HUES6 (cell line): ENCODE data around the gene ASPM.

Experiments used
- H3K27ac ChIP-seq: 2 replicates; pipeline ENCODE4 v1.7.0; 2013; ENCODE audit warnings: low read depth, mild to moderate bottlenecking, low read length, inconsistent platforms
- H3K27me3 ChIP-seq: 2 replicates; pipeline ENCODE4 v1.6.1; 2013; ENCODE audit warnings: low read length; ENCODE audit not compliant: control insufficient read depth, insufficient read depth
- H3K36me3 ChIP-seq: 2 replicates; pipeline ENCODE4 v1.6.1; 2013; ENCODE audit warnings: low read length; ENCODE audit not compliant: control insufficient read depth, insufficient read depth
- H3K4me1 ChIP-seq: 2 replicates; pipeline ENCODE4 v1.6.1; 2013; ENCODE audit warnings: low read length; ENCODE audit not compliant: control insufficient read depth, insufficient read depth
- H3K4me3 ChIP-seq: 2 replicates; pipeline ENCODE4 v1.5.1; 2013; ENCODE audit warnings: low read depth, low read length
- H3K9ac ChIP-seq: one replicate; pipeline ENCODE4 v1.6.1; 2013; ENCODE audit warnings: mild to moderate bottlenecking, low read length
- H3K9me3 ChIP-seq: 2 replicates; pipeline ENCODE4 v1.6.1; 2013; ENCODE audit warnings: low read depth, low read length; ENCODE audit not compliant: control insufficient read depth, insufficient read depth

Gene ASPM

DNA sequence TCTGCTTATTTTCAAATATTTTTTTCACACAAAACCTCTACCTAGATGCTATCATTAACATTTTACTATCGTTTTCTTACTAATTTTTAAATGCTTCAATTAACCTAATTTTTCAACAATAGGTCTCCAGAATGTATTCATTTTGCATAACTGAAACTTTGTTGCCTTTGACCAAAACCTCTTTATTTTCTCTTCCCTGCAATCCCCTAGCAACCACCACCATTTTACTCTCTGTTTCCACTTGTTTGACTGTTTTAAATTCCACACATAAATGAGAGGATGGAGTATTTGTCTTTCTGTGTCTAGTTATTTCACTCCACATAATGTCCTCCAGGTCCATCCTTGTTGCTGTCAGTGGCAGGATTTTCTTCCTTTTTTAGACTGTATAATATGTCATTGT is 69.9 kb downstream of the ASPM start:
- Histone ChIP-seq H3K9me3 (peaks cover 22% of the 10 kb centered on the region), H3K4me3 (no peak overlapping the region), H3K27me3 (no peaks in the 10 kb centered on the region), H3K4me1 (no peaks in the 10 kb centered on the region), H3K27ac (no peak overlapping the region), H3K9ac (no peak overlapping the region), H3K36me3 (peaks cover 1% of the 10 kb centered on the region)

DNA sequence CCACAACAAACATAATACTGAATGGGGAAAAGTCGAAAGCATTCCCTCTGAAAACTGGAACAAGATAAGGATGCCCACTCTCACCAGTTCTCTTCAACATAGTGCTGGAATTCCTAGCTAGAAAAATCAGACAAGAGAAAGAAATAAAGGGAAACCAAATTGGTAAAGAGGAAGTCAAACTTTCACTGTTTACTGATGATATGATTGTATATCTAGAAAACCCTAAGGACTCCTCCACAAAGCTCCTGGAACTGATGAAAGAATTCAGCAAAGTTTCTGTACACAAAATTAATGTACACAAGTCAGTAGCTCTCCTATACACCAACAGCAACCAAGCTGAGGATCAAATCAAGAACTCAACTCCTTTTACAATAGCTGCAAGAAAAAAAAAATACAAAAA is 72.5 kb downstream of the ASPM start:
- H3K36me3 ChIP-seq = no peaks in the 10 kb centered on the region
- H3K4me3 ChIP-seq = no peak overlapping the region
- no peak overlapping the region for H3K9ac ChIP-seq
- no peaks in the 10 kb centered on the region for H3K9me3 ChIP-seq
- no peaks in the 10 kb centered on the region for H3K27me3 ChIP-seq
- no peak overlapping the region for H3K27ac ChIP-seq
- H3K4me1 ChIP-seq = no peaks in the 10 kb centered on the region

DNA sequence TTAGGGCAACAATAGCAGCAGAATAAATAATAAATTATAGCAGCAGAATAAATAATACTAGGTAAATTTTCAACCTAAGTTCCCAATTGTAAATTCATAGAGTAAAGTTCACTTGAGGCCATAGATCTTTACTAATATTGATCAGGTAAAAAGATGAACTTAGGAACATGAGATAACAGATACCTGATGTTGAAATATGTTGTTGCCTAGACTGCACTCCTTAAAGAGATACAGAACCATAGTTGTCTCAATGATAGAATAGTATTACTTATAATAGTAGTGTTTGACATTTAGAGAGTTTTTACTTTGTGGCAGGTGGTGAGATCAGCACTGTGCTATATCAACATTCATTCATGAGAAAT is 79.0 kb downstream of the ASPM start:
- Histone ChIP-seq H3K9me3 (no peaks in the 10 kb centered on the region), H3K27ac (no peak overlapping the region)

DNA sequence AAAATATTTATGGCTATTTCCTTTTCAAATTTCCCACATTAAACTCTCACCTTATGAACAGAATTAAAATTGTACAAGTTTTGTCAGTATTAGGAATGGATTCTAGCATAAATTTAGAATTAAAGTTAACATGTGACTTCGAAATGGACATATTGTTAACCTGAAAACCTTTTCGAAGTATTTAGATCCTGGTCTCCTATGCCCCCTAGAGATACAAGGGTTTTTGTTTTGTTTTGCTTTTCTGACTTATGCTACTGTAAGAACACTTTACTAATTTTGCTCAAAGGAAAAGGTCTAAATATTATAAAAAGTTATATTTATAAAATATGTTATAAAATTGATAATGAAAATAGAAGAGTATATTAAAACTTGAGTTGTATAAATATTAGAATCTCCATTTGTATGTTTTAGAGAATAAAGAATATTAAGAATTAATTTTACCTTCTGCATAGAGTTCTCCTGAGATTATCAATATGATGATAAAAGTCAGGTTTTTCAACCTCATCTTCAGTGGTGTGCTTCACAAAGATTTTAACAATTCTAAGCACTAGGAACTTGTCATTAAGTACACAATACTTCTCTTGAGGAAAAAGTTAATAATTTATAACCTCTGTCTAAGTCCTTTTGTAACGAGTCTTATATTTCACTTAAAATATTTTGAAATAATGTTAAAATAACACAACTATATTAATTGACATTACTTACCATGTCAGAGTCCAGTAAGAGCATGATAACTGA is 79.6 kb downstream of the ASPM start, which contains the start of gene F13B:
Gene F13B (minus strand): TSS at position 542 of the 738 bp plus-strand sequence. CDS start 37 bp downstream, at position 505.
- Histone ChIP-seq H3K36me3 (no peaks in the 10 kb centered on the region), H3K4me3 (no peak within 1 kb of the TSS), H3K27ac (no peak within 1 kb of the TSS), H3K27me3 (no peaks in the 10 kb centered on the region), H3K9ac (no peak within 1 kb of the TSS), H3K4me1 (no peaks in the 10 kb centered on the region), H3K9me3 (no peaks in the 10 kb centered on the region)

More for the DNA sequence above, 79.0 kb downstream of the ASPM start:
- H3K36me3 ChIP-seq = no peaks in the 10 kb centered on the region
- H3K9ac ChIP-seq = no peak overlapping the region
- no peaks in the 10 kb centered on the region for H3K27me3 ChIP-seq
- no peaks in the 10 kb centered on the region for H3K4me1 ChIP-seq
- H3K4me3 ChIP-seq = no peak overlapping the region

DNA sequence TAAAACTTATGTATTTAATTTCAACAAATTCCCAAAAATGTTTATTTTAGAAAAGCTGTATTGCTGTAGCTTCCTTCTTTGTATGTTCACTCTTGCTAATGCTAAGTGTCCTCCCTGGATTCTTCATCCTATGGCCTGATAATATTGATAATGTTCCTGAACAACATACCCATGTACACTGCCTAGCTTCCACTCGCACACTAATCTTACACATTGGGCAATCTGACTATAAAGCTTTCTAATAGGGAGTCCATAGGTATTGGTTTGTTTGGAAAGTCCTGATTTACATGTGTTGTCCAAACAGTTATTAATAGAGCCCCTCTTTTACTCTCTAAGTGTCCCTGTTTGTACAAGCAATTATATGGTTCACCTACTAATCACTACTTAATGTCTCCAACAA is 80.2 kb downstream of the ASPM start:
- H3K36me3 ChIP-seq = no peaks in the 10 kb centered on the region
- no peaks in the 10 kb centered on the region for H3K4me1 ChIP-seq
- no peaks in the 10 kb centered on the region for H3K9me3 ChIP-seq
- no peaks in the 10 kb centered on the region for H3K27me3 ChIP-seq
- H3K9ac ChIP-seq = no peak overlapping the region
- H3K27ac ChIP-seq = no peak overlapping the region
- H3K4me3 ChIP-seq = no peak overlapping the region

DNA sequence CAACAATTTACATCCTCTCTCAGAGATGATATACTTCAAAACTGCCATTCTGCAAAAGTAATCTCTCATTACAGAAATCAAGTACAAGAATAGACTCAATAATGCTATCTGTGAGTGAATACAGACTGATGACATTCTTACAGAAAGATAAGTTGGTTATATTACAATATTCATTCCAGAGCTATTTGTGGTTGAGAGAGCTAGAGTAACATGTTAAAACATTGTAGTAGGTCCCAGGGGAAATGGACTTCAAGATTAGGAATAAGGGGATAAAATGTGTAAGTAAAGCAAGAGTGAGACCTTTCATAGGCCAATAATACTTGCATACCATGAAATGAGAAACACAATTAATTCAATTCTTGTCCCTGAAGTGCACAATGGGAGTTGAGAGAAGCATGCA is 80.9 kb downstream of the ASPM start:
- Histone ChIP-seq H3K27ac (no peak overlapping the region), H3K4me3 (no peak overlapping the region), H3K36me3 (no peaks in the 10 kb centered on the region), H3K4me1 (no peaks in the 10 kb centered on the region), H3K9ac (no peak overlapping the region), H3K9me3 (no peaks in the 10 kb centered on the region), H3K27me3 (no peaks in the 10 kb centered on the region)

DNA sequence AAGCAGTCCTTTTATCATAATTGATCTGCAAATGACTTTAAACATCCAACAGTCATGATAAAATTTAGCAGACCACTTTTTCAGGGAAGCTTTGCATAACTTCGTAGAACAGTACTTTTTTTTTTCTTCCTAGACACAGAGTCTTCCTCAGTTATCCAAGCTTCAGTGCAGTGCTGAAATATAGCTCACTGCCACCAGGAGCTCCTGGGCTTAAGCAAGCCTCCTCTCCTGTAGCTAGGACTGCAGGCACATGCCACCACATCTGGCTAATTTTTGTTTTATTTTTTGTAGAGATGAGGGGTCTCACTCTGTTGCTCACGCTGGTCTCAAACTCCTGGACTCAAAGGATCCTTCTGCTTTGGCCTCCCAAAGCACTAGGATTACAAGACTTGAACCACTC is 83.3 kb downstream of the ASPM start:
- H3K9ac ChIP-seq = no peak overlapping the region
- H3K27me3 ChIP-seq = no peaks in the 10 kb centered on the region
- H3K9me3 ChIP-seq = no peaks in the 10 kb centered on the region
- H3K4me1 ChIP-seq = no peaks in the 10 kb centered on the region
- no peaks in the 10 kb centered on the region for H3K36me3 ChIP-seq
- no peak overlapping the region for H3K27ac ChIP-seq
- H3K4me3 ChIP-seq = no peak overlapping the region

DNA sequence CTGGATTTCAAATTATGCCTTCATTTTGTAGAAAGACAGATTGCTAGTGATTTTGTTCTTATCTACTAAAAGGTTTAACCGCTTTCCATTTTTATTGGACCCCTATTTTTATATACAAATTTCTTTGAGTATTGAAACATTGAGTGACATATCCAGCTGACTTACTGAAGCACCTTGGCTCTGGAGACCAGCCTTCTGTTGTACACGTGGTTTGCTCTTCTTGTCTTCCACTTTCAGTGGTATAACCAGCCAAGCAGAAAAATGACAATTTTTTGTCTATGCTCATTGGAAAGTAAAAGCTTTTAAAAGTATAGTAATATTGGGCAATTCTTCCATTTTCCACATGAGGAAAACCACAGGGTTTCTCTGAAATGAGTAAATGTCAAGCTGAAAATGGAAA is 83.8 kb downstream of the ASPM start:
- no peak overlapping the region for H3K27ac ChIP-seq
- no peaks in the 10 kb centered on the region for H3K36me3 ChIP-seq
- no peaks in the 10 kb centered on the region for H3K27me3 ChIP-seq
- no peaks in the 10 kb centered on the region for H3K9me3 ChIP-seq
- H3K4me3 ChIP-seq = no peak overlapping the region
- no peaks in the 10 kb centered on the region for H3K4me1 ChIP-seq
- H3K9ac ChIP-seq = no peak overlapping the region

DNA sequence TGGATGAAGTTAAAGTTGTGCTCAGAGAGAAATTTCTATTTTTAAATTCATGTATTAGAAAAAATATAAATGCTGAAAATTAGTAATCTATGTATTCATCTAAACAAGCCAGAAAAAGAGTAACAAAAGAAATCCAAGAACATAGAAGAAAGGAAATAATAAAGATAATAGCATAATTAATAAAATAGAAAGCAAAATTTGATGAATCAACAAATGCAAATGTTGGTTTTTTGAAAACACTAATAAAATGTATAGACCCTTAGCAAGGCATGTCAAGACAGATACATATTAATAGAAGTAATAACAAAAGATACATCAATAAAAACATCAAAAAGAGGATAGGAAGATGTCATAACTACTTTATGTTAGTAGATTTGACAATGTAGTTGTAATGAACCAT is 97.4 kb downstream of the ASPM start:
- no peak overlapping the region for H3K4me3 ChIP-seq
- H3K27me3 ChIP-seq = no peaks in the 10 kb centered on the region
- H3K4me1 ChIP-seq = no peaks in the 10 kb centered on the region
- H3K9ac ChIP-seq = no peak overlapping the region
- no peak overlapping the region for H3K27ac ChIP-seq
- no peaks in the 10 kb centered on the region for H3K36me3 ChIP-seq
- no peaks in the 10 kb centered on the region for H3K9me3 ChIP-seq

DNA sequence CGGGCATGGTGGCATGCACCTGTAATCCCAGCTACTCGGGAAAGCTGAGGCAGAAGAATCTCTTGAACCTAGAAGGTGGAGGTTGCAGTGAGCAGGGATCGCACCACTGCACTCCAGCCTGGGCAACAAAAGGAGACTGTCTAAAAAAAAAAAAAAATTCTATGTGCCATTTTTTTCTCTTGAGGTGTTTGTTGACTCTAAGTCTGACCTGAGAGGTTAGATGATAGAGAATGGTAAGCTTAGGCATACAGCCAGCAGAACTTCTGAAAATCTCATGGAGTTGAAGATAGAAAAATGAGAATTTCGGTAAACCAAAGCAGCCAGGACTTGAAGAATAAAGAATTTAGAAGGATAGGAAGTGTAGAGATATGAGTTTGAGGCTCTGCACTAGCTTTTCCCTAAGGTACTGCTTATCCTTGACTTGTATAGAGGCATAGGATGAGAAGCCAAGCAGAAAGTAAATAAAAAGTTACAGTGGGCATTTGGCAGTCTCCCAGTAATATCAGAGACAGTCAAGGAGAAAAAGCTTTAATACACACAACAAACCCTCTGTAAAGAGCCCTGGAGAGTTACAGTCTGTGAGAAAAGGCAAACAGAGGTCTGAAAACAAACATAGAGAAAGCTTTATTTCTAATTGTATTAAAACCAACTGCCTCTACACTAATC is 103.7 kb downstream of the ASPM start:
- H3K4me1 ChIP-seq = no peaks in the 10 kb centered on the region
- H3K27me3 ChIP-seq = no peaks in the 10 kb centered on the region
- no peaks in the 10 kb centered on the region for H3K36me3 ChIP-seq
- H3K4me3 ChIP-seq = no peak overlapping the region
- H3K27ac ChIP-seq = no peak overlapping the region
- H3K9me3 ChIP-seq = no peaks in the 10 kb centered on the region
- no peak overlapping the region for H3K9ac ChIP-seq

DNA sequence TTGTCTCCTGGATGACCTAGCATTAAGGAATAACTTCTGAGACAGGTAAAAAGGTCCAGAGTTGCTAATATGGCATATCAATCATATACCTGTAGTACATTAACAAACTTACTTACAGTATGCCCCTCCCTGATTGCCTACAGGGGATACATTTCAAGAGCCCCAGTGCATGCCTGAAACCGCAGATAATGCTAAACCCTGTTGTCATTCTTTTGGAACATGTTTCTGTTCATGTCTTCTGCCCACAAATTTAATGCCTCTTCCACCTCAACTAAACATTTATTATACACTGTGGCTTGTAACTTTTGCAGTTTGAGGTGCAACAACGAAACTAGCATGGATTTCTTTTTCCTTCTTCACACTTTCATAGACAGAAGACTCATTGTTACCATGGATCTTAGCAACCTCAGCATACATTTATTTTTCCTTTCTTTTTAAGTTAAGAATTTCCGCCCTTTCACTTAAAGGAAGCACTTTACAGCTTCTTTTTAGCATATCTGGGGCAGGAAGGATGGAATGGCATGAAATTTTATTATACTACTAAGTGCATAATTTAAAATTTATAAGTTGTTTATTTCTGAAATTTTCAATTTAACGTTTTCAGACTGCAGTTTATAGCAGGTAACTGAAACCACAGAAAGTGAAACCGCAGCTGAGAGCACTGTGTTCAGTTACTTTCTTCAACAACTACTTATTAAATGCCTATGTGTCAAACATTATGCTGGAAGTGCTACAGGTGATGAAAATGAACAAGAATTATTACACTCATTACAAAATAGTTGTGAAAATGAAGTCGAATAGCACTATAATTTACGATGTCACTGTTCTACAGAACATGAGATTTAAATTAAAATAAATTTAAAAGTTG is 104.7 kb downstream of the ASPM start:
- no peaks in the 10 kb centered on the region for H3K27me3 ChIP-seq
- H3K4me3 ChIP-seq = no peak overlapping the region
- H3K27ac ChIP-seq = no peak overlapping the region

More for the DNA sequence above, 104.7 kb downstream of the ASPM start:
- H3K9me3 ChIP-seq = no peaks in the 10 kb centered on the region
- no peak overlapping the region for H3K9ac ChIP-seq
- no peaks in the 10 kb centered on the region for H3K4me1 ChIP-seq
- no peaks in the 10 kb centered on the region for H3K36me3 ChIP-seq
